Muscle layer of colon (tissue), 2 donors: Measurements from ENCODE around the gene COG1.

ENCODE experiments used
- H3K27ac ChIP-seq: one replicate; pipeline ENCODE4 v1.7.0; 2013; ENCODE audit warnings: low read depth, mild to moderate bottlenecking, low read length, moderate library complexity
- H3K27me3 ChIP-seq, 2 donors: one replicate each; pipeline ENCODE4 v1.7.0; 2013; ENCODE audit warnings: low read length in 2 of 2, mild to moderate bottlenecking in 2 of 2; ENCODE audit not compliant: insufficient read depth in 2 of 2, control insufficient read depth in 1 of 2
- H3K36me3 ChIP-seq: one replicate; pipeline ENCODE4 v1.7.0; 2013; ENCODE audit warnings: mild to moderate bottlenecking, low read length; ENCODE audit not compliant: insufficient read depth
- H3K4me1 ChIP-seq: one replicate; pipeline ENCODE4 v1.7.0; 2013; ENCODE audit warnings: mild to moderate bottlenecking, low read length; ENCODE audit not compliant: insufficient read depth
- H3K4me3 ChIP-seq, 2 donors: one replicate each; pipeline ENCODE4 v1.7.0; 2013; ENCODE audit warnings: low read length in 2 of 2, low read depth in 1 of 2, mild to moderate bottlenecking in 1 of 2, moderate library complexity in 1 of 2
- H3K9ac ChIP-seq: one replicate; pipeline ENCODE4 v1.7.0; 2013; ENCODE audit warnings: low read length
- H3K9me3 ChIP-seq: one replicate; pipeline ENCODE4 v1.7.0; 2013; ENCODE audit warnings: mild to moderate bottlenecking, low read length
- donor health status: abdominal sarcoma.
- donor health status: Adenocarcinoma of cecum.

The COG1 gene

DNA sequence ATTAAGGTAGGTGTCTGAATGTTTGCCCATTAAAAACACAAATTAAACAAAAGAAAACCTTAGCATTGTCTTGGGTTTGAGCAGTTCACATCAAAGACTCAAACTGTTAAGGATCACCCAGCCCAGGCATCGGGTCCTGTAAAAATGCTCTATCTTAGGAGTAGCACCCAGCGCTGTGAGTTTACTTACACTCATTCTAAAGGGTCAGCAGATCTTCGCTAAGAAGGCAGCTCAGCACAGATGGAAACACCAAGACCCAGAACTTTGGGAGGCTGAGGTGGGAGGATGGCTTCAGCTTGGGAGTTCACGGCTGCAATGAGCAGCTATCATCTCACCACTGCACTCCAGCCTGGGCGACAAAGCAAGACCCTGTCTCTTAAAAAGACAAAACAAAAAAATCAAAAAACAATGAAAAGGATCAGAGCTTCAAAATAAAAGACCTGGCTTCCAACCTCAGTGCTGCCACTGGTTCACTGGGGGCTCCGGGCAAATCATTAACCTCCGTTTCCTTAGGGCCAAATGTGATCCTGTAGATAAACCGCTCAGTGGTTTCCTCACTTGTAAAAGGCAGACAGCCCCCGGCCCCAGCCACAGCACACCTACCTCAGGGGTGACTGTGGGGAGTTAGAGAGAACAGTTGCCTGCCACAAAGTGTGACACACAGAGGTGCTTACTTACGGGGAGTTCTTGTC, 11.1 kb downstream of the COG1 start:
- no peaks in the 10 kb centered on the region for H3K4me1 ChIP-seq
- H3K27ac ChIP-seq, result no peak overlapping the region
- H3K4me3 ChIP-seq, result no peak overlapping the region
- H3K36me3 ChIP-seq, result peaks cover 91% of the 10 kb centered on the region
- no peaks in the 10 kb centered on the region for H3K27me3 ChIP-seq
- H3K9ac ChIP-seq, result no peak overlapping the region
- H3K9me3 ChIP-seq, result no peaks in the 10 kb centered on the region

DNA sequence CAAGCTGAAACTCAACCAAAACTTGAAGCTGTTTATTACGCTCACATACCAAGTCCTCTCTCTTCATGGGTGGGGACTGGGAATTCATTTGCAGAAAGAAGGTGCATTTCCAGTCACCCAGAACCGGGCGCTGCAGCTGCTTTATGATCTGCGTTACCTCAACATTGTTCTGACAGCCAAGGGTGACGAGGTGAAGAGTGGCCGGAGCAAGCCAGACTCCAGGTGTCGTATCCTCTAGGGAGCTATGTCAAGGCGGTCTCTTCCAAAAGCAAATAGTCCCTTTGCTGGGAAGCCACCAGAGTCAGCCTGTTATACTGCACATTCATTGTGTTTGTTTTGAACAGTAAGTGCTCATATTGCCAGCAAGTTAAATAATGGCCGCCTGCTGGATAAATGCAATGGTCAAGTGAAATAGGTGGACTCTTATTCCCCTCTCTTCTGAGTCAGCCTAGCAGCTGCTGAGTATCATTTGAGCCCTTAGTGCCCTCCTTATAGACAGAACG, 12.7 kb downstream of the COG1 start:
- Histone ChIP-seq H3K9ac (no peak overlapping the region), H3K36me3 (peaks cover 88% of the 10 kb centered on the region), H3K27ac (no peak overlapping the region), H3K4me3 (no peak overlapping the region), H3K4me1 (no peaks in the 10 kb centered on the region), H3K9me3 (no peaks in the 10 kb centered on the region), H3K27me3 (no peaks in the 10 kb centered on the region)

DNA sequence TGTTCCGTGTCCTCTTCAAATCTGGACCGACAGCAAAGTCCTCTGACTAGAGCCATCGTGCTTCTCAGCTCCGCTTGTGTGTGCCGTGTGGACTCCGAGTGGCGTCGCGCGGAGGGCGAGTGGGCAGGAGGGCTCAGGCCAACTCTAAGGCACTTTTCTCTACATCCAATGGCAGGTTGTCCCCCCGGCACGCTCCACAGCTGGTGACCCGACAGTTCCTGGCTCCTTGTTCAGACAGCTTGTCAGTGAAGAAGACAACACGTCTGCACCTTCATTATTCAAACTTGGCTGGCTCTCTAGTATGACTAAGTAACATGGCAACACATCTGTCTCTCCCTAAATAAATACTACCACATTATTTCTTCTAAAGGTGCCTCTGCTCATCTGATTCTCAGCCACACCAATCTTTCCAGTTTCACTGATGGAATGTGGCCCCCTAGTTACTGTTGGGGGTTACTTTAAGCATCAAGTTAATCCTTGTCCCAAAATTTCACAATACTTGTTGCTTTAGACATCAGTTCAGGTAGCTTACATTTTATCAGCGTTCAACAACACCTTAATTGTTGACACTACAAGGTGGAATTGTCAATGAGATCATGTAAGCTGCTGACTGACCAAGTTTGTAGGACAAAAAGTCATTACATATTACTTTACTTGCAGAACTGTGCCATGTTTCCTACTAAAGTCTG, 15.4 kb downstream of the COG1 start:
- Histone ChIP-seq H3K36me3 (peaks cover 64% of the 10 kb centered on the region), H3K4me1 (no peaks in the 10 kb centered on the region), H3K27ac (no peak overlapping the region), H3K9me3 (no peaks in the 10 kb centered on the region), H3K4me3 (no peak overlapping the region), H3K27me3 (no peaks in the 10 kb centered on the region), H3K9ac (no peak overlapping the region)

DNA sequence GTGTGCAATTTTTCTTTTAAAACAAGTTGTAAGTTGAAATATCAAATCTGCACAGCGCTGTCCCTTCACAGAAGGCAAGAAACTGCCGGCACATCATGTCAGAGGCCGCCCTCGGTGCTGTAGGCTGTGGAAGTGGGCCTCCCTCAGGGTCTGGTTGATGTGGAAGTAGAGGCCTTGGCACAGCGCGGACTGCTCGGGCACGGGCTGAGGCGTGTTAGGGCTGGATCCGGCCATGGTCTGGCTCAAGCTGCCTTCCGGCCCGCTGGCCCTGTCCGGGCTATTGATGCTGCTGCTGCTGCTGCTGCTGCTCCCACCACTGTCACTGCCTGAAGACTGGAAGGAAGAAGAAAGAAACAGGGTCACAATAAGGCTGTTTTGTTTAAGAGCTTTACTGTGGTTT, 16.6 kb downstream of the COG1 start:
- H3K36me3 ChIP-seq, result peaks cover 52% of the 10 kb centered on the region

DNA sequence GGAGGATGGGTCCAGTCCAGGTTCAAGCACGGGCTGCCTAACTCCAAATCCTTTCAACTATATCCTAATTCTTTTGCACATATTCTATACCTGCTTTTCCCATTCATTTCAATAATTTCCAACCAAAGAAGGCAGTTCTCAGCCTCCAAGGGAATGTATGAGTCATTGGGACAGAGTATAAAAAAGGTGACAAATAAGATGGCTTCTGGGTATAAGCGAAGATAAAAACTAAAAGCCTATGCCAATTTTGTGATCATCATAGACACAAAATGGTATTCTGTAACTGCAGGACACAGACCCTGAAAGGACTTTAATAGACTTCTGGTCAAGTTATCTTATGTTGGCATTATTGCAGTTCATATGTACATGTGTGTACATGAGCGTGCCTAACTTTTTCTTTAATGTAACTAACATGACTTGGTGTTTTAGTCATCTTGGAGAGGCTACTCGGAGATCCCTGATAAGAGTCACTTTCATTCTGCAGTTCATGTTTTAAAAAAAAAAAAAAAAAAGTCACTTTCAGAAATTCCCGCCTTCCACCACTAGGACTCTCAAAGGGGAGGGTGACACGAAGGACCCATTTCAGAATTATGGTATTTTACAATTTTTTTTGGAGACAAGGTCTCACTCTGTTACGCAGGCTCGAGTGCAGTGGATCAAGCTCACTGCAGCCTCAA, 17.3 kb downstream of the COG1 start:
- Histone ChIP-seq H3K27me3 (no peaks in the 10 kb centered on the region), H3K27ac (no peak overlapping the region), H3K9ac (no peak overlapping the region), H3K9me3 (no peaks in the 10 kb centered on the region), H3K4me3 (no peak overlapping the region), H3K36me3 (peaks cover 48% of the 10 kb centered on the region), H3K4me1 (no peaks in the 10 kb centered on the region)

More for the DNA sequence above, 16.6 kb downstream of the COG1 start:
- no peaks in the 10 kb centered on the region for H3K9me3 ChIP-seq
- H3K4me3 ChIP-seq, result no peak overlapping the region
- no peak overlapping the region for H3K9ac ChIP-seq
- no peaks in the 10 kb centered on the region for H3K27me3 ChIP-seq
- H3K4me1 ChIP-seq, result no peaks in the 10 kb centered on the region
- H3K27ac ChIP-seq, result no peak overlapping the region

DNA sequence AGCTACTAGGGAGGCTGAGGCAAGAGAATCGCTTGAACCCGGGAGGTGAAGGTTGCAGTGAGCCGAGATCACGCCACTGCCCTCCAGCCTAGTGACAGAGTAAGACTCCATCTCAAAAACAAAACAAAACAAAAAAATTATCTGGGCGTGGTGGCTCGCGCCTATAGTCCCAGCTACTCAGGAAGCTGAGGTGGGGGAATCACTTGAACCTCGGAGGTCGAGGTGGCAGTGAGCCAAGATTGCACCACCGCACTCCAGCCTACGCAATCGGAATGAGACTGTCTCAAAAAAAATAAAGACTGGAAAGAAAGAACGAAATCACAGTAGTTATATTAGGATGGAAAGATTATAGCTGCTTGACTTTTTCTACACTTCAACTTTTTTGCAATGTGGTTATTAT, 18.9 kb downstream of the COG1 start:
- H3K27ac ChIP-seq, result no peak overlapping the region
- H3K4me1 ChIP-seq, result no peaks in the 10 kb centered on the region
- H3K27me3 ChIP-seq, result no peaks in the 10 kb centered on the region
- H3K9me3 ChIP-seq, result no peaks in the 10 kb centered on the region
- H3K9ac ChIP-seq, result no peak overlapping the region
- no peak overlapping the region for H3K4me3 ChIP-seq
- H3K36me3 ChIP-seq, result peaks cover 32% of the 10 kb centered on the region

DNA sequence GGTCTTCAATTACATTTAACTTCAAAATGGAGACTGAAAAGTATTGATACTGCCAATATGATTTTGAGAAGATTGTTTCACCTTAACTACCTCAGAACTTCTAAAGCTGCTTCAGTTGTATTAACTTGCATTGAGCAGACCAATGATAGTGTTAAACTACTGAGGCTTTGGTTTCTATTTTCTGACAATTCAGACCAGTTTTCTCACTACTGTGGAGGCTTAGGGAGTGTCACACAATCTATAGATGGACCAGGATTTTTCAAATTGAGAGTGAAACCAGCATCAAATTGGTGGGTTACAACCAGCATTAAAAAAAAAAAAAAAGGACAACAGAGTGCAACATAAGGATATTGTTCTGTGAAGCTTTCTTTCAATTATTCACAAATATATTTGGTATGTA, 21.2 kb downstream of the COG1 start:
- Histone ChIP-seq H3K4me3 (no peak overlapping the region), H3K36me3 (peaks cover 11% of the 10 kb centered on the region), H3K9me3 (no peaks in the 10 kb centered on the region), H3K4me1 (no peaks in the 10 kb centered on the region), H3K27me3 (no peaks in the 10 kb centered on the region), H3K27ac (no peak overlapping the region), H3K9ac (no peak overlapping the region)

DNA sequence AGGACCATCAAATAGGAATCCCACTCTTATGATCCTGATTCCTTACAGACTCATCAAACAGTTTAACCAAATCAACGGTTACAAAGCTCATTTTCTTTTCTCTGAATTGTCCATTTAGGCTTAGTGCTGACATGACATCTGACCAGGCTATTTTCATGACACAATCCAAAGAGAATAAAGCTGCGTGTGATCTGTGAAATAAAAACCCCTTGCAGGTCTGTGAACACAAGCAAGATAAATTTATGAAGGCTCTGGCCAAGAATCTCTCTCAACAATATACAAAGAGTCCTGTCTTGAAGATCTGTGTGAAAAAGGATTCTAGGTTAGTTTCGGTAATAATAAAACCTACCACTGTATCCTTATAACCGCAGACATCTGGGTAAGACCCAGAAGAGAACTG, 22.0 kb downstream of the COG1 start:
- Histone ChIP-seq H3K4me1 (no peaks in the 10 kb centered on the region), H3K27ac (no peak overlapping the region), H3K9me3 (no peaks in the 10 kb centered on the region), H3K9ac (no peak overlapping the region), H3K4me3 (no peak overlapping the region), H3K27me3 (no peaks in the 10 kb centered on the region), H3K36me3 (peaks cover 3% of the 10 kb centered on the region)

DNA sequence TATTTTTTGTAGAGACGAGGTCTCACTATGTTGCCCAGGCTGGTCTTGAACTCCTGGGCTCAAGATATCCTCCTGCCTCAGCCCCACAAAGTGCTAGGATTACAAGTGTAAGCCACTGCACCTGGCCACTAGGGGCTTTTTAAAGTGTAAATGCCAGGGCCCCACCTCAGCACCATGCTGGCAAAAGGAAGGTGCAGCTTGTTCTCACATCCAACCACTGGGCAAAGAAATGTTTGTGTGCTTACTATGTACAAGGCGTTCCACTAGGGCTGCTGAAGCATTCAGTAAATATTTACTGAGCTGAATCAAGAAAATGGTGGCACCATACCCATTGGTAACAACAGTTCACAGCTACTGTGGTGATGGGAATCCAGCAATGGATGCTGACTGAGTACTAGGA, 22.6 kb downstream of the COG1 start:
- Histone ChIP-seq H3K27me3 (no peaks in the 10 kb centered on the region), H3K9me3 (no peaks in the 10 kb centered on the region), H3K4me3 (no peak overlapping the region), H3K36me3 (no peaks in the 10 kb centered on the region), H3K4me1 (no peaks in the 10 kb centered on the region), H3K27ac (no peak overlapping the region), H3K9ac (no peak overlapping the region)

DNA sequence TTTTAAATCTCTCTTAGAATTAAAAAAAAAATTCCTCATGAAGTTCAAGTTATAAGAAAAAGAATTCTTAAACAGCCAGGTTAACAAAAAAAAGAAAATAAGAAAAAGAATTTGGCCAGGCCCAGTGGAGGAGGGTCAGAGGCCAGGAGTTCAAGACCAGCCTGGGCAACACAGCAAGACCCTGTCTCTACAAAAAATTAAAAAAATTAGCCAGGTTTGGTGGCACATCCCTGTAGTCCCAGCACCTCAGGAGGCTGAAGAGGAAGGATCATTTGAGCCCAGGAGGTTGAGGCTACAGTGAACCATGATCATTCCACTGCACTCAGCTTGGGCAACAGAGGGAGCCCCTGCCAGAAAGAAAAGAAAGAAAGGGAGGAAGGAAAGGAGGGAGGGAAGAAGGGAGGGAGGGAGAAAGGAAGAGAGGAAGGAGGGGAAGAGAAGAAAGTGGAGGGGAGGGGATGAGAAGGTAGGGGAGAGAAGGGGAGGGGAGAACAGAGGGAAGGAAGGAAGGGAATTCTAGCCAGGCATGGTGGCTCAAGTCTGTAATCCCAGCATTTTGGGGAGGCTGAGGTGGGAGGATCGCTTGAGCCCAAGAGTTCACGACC, 30.9 kb downstream of the COG1 start:
- Histone ChIP-seq H3K4me3 (no peak overlapping the region), H3K36me3 (no peaks in the 10 kb centered on the region), H3K27ac (no peak overlapping the region), H3K27me3 (no peaks in the 10 kb centered on the region), H3K9ac (no peak overlapping the region), H3K4me1 (peaks cover 18% of the 10 kb centered on the region), H3K9me3 (no peaks in the 10 kb centered on the region)

DNA sequence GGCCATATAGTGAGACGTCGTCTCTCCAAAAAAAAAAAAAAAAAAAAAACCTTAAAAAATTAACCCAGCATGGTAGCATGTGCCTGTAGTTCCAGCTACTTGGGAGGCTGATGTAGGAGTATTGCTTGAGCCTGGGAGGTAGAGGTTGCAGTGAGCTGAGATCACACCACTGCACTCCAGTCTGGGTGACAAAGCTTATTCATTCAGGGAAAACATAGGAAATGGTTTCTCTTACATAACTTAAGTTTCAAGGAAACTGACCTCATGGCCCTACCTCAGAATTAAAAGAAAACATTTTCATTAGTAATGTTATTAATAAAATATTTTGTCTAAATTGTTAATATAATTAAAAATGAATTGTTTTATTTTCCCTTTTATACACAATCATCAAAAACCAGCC, 31.4 kb downstream of the COG1 start:
- Histone ChIP-seq H3K9me3 (no peaks in the 10 kb centered on the region), H3K36me3 (no peaks in the 10 kb centered on the region), H3K4me3 (no peak overlapping the region), H3K9ac (no peak overlapping the region), H3K27ac (no peak overlapping the region), H3K4me1 (peaks cover 24% of the 10 kb centered on the region), H3K27me3 (no peaks in the 10 kb centered on the region)
